SH-SY5Y (cell line): ENCODE measurements around the gene RHBDL3.

Experiments used
- GATA2 ChIP-seq: IDR thresholded peaks from 2 replicates; pipeline ENCODE4 v1.6.1; 2011; ENCODE audit warnings: mild to moderate bottlenecking, low read depth, low read length
- GATA3 ChIP-seq: IDR thresholded peaks from 2 replicates; pipeline ENCODE4 v1.6.1; 2011; ENCODE audit warnings: low read depth, mild to moderate bottlenecking, low read length, moderate library complexity

DNA sequence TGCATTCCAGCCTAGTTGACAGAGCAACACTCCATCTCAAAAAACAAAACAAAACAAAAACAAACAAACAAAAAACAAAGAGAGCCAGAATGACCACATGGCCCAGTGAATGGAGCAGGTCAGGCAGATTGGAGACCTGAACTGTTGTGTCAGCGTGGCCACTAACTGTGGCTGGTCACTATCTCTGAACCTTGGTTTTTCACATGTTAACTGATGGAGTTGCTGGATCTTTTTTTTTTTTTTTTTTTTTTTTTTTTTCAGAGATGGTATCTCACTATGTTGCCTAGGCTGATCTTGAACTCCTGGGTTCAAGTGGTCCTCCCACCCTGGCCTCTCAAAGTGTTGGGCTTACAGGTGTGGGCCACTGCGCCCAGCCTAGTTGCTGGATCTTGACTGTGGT lies 31.8 kb downstream of the RHBDL3 start:
- TF ChIP-seq GATA3: no peak
- no peak for TF ChIP-seq GATA2
